Loucy (cell line): ENCODE data around the gene PAEP.

Source experiments
- H2AFZ ChIP-seq: fragments of 200-600 bp; sonication (generic); 2 replicates; pipeline ENCODE4 v1.6.0; 2016; ENCODE audit warnings: antibody characterized with exemption, mild to moderate bottlenecking, low read length, moderate library complexity
- H3F3A ChIP-seq: fragments of 200-600 bp; 2 replicates; pipeline ENCODE4 v1.6.0; 2016; ENCODE audit warnings: antibody characterized with exemption, low read depth, mild to moderate bottlenecking
- H3K27me3 ChIP-seq: fragments of 200-600 bp; sonication (generic); 2 replicates; pipeline ENCODE4 v1.6.1; 2014; ENCODE audit warnings: low read length, mild to moderate bottlenecking; ENCODE audit not compliant: insufficient read depth, poor library complexity, severe bottlenecking
- H3K36me3 ChIP-seq: fragments of 200-600 bp; sonication (generic); 2 replicates; pipeline ENCODE4 v1.6.1; 2016; ENCODE audit warnings: low read length; ENCODE audit not compliant: insufficient read depth
- H3K4me1 ChIP-seq: fragments of 200-600 bp; sonication (generic); 2 replicates; pipeline ENCODE4 v1.5.1; 2014; ENCODE audit warnings: low read length, mild to moderate bottlenecking; ENCODE audit not compliant: insufficient read depth, poor library complexity, severe bottlenecking
- H3K4me2 ChIP-seq: fragments of 200-600 bp; sonication (generic); 2 replicates; pipeline ENCODE4 v1.6.0; 2014; ENCODE audit warnings: antibody characterized with exemption, low read length, low read depth, mild to moderate bottlenecking; ENCODE audit not compliant: poor library complexity, severe bottlenecking
- H3K4me3 ChIP-seq: fragments of 200-600 bp; sonication (generic); 2 replicates; pipeline ENCODE4 v1.5.1; 2014; ENCODE audit warnings: low read length, mild to moderate bottlenecking, mixed read lengths; ENCODE audit not compliant: poor library complexity, severe bottlenecking
- H3K79me2 ChIP-seq: fragments of 200-600 bp; sonication (generic); 2 replicates; pipeline ENCODE4 v1.6.1; 2014; ENCODE audit warnings: low read length; ENCODE audit not compliant: insufficient read depth
- H3K9ac ChIP-seq: fragments of 200-600 bp; sonication (generic); 2 replicates; pipeline ENCODE4 v1.6.0; 2014; ENCODE audit warnings: mild to moderate bottlenecking, low read depth, low read length, moderate library complexity; ENCODE audit not compliant: poor library complexity, severe bottlenecking
- H3K9me2 ChIP-seq: fragments of 200-600 bp; sonication (generic); replicated peaks from 2 replicates; pipeline ENCODE4 v1.6.1; 2016; ENCODE audit warnings: low read depth, low read length, mixed read lengths
- H3K9me3 ChIP-seq: fragments of 200-600 bp; sonication (generic); 2 replicates; pipeline ENCODE4 v1.6.1; 2014; ENCODE audit warnings: mild to moderate bottlenecking, antibody characterized with exemption, low read length, low read depth; ENCODE audit not compliant: insufficient read depth
- H4K20me1 ChIP-seq: fragments of 200-600 bp; sonication (generic); 2 replicates; pipeline ENCODE4 v1.6.0; 2014; ENCODE audit warnings: antibody characterized with exemption, low read length, mild to moderate bottlenecking; ENCODE audit not compliant: insufficient read depth, poor library complexity, severe bottlenecking
- CTCF ChIP-seq: fragments of 200-600 bp; sonication (generic); conservative IDR thresholded peaks from 2 replicates; pipeline ENCODE4 v1.5.1; 2014; ENCODE audit warnings: mild to moderate bottlenecking, antibody characterized with exemption, low read length
- EZH2phosphoT487 ChIP-seq: fragments of 200-600 bp; IDR thresholded peaks from 2 replicates; pipeline ENCODE4 v1.6.1; 2018; ENCODE audit warnings: antibody characterized with exemption, mild to moderate bottlenecking, moderate library complexity, borderline replicate concordance

The PAEP gene

GRCh38 chr9:135555203-135555602, 6.4 kb upstream of the PAEP start:
- Histone ChIP-seq H3K9me2 (no peaks in the 10 kb centered on the region), H3K79me2 (no peaks in the 10 kb centered on the region), H3K4me1 (no peaks in the 10 kb centered on the region), H2AFZ (no peak overlapping the region), H3K4me2 (no peak overlapping the region), H3K9me3 (peaks cover 13% of the 10 kb centered on the region; the same call in 1 of the 2 replicates), H3K36me3 (no peaks in the 10 kb centered on the region), H3K9ac (no peak overlapping the region), H3K27me3 (no peaks in the 10 kb centered on the region), H3K4me3 (no peak overlapping the region), H3F3A (no peaks in the 10 kb centered on the region), H4K20me1 (no peaks in the 10 kb centered on the region)
- TF ChIP-seq CTCF (no peak), EZH2phosphoT487 (no peak)

GRCh38 chr9:135555910-135556309, 5.6 kb upstream of the PAEP start:
- no peak overlapping the region for H2AFZ ChIP-seq
- no peak overlapping the region for H3K4me2 ChIP-seq
- H4K20me1 ChIP-seq, result no peaks in the 10 kb centered on the region
- no peaks in the 10 kb centered on the region for H3K9me2 ChIP-seq
- no peaks in the 10 kb centered on the region for H3K27me3 ChIP-seq
- no peaks in the 10 kb centered on the region for H3K36me3 ChIP-seq
- no peaks in the 10 kb centered on the region for H3K4me1 ChIP-seq
- no peak overlapping the region for H3K4me3 ChIP-seq
- no peaks in the 10 kb centered on the region for H3K79me2 ChIP-seq
- peaks cover 10% of the 10 kb centered on the region; the same call in 1 of the 2 replicates for H3K9me3 ChIP-seq
- H3F3A ChIP-seq, result no peaks in the 10 kb centered on the region
- no peak overlapping the region for H3K9ac ChIP-seq
- no peak for TF ChIP-seq CTCF
- no peak for TF ChIP-seq EZH2phosphoT487

GRCh38 chr9:135559606-135560005, 1.9 kb upstream of the PAEP start:
- Histone ChIP-seq H3K4me1 (no peaks in the 10 kb centered on the region), H3K4me3 (no peak overlapping the region), H3K36me3 (no peaks in the 10 kb centered on the region), H4K20me1 (no peaks in the 10 kb centered on the region), H3K9me3 (peaks cover 5% of the 10 kb centered on the region; the same call in 1 of the 2 replicates), H3F3A (no peaks in the 10 kb centered on the region), H3K9me2 (no peaks in the 10 kb centered on the region), H3K9ac (no peak overlapping the region), H3K79me2 (no peaks in the 10 kb centered on the region), H3K4me2 (no peak overlapping the region), H2AFZ (no peak overlapping the region), H3K27me3 (no peaks in the 10 kb centered on the region)
- TF ChIP-seq EZH2phosphoT487 (no peak), CTCF (no peak)
